K562 (cell line): ENCODE measurements around the gene FRRS1L. TPM values are rescaled to one million over a fixed set of nuclear protein-coding genes. Genes with fewer than 3 reads are reported as not detected.

Experiments used
- ARID1B ChIP-seq: fragments of 450-650 bp; IDR thresholded peaks from 2 replicates; pipeline ENCODE4 v1.6.1; 2016; ENCODE audit warnings: antibody characterized with exemption, mild to moderate bottlenecking, inconsistent platforms
- ARNT ChIP-seq, 2 experiments: fragments of 450-650 bp; IDR thresholded peaks; 2 replicates each; pipeline ENCODE4 v1.6.1; 2016; ENCODE audit warnings: mild to moderate bottlenecking in 1 of 2
- EP300 ChIP-seq: IDR thresholded peaks from 2 replicates; pipeline ENCODE4 v1.6.1; 2012; ENCODE audit warnings: low read length, improper control_type of control experiment
- FOXK2 ChIP-seq, 2 experiments: fragments of 450-650 bp; IDR thresholded peaks in 1 of 2; conservative IDR thresholded peaks in 1 of 2; 2 replicates each; pipeline ENCODE4 v1.6.1; 2016; ENCODE audit warnings: low read depth in 2 of 2, mild to moderate bottlenecking in 1 of 2
- HLTF ChIP-seq: fragments of 450-650 bp; IDR thresholded peaks from 2 replicates; pipeline ENCODE4 v1.6.1; 2016
- MAFK ChIP-seq: IDR thresholded peaks from 2 replicates; pipeline ENCODE4 v1.6.1; 2011; ENCODE audit warnings: low read length, improper control_type of control experiment
- NFE2 ChIP-seq: IDR thresholded peaks from 2 replicates; pipeline ENCODE4 v1.6.1; 2014; ENCODE audit warnings: antibody characterized with exemption, low read depth
- POLR2A ChIP-seq: fragments of 450-650 bp; conservative IDR thresholded peaks from 2 replicates; pipeline ENCODE4 v1.6.1; 2016
- RAD21 ChIP-seq, 2 experiments: fragments of 250-450 bp in 1 of 2; fragments of 450-650 bp in 1 of 2; sonication (Bioruptor Pico) in 1 of 2; formaldehyde crosslinking in 1 of 2; IDR thresholded peaks in 1 of 2; conservative IDR thresholded peaks in 1 of 2; 2 replicates each; pipeline versions ENCODE4 v1.4.0 to v1.8.0; 2020 to 2022; ENCODE audit warnings: mild to moderate bottlenecking in 2 of 2, moderate library complexity in 1 of 2
- RFX7 ChIP-seq: fragments of 250-450 bp; sonication (Bioruptor Pico); IDR thresholded peaks from 2 replicates; pipeline ENCODE4 v1.5.1; 2021; ENCODE audit warnings: mild to moderate bottlenecking
- SMARCA4 ChIP-seq: fragments of 450-650 bp; IDR thresholded peaks from 2 replicates; pipeline ENCODE4 v1.6.1; 2016
- SMARCA5 ChIP-seq: fragments of 450-650 bp; IDR thresholded peaks from 2 replicates; pipeline ENCODE4 v1.6.1; 2016
- SMARCC2 ChIP-seq: fragments of 450-650 bp; IDR thresholded peaks from 2 replicates; pipeline ENCODE4 v1.6.1; 2017; ENCODE audit warnings: antibody characterized with exemption, moderate library complexity, mild to moderate bottlenecking, low read depth
- SOX6 ChIP-seq: fragments of 450-650 bp; IDR thresholded peaks from 2 replicates; pipeline ENCODE4 v1.6.1; 2014; ENCODE audit warnings: mild to moderate bottlenecking
- SPI1 ChIP-seq: IDR thresholded peaks from 2 replicates; pipeline ENCODE4 v1.6.1; 2011; ENCODE audit warnings: low read depth, low read length, control low read depth, borderline replicate concordance
- ZKSCAN3 ChIP-seq: fragments of 250-450 bp; sonication (Bioruptor Pico); IDR thresholded peaks from 2 replicates; pipeline ENCODE4 v1.4.0; 2020
- polyA plus RNA-seq, 8 experiments: library from polyadenylated mRNA; depleted of rRNA in 4 of 8; stranded (reverse) in 5 of 8; unstranded in 3 of 8; fragments of >200 nt; fragmentation: Nextera tagmentation in 2 of 8; fragmentation: Illumina TruSeq in 1 of 8; extraction: Ambion mirVana in 2 of 8; extraction: Trizol in 1 of 8; gene quantifications; 2 replicates each; pipeline versions ENCODE4 v1.2.1 to v1.2.3, GENCODE V29; 2011 to 2014; ENCODE audit warnings: inconsistent platforms in 1 of 8, missing spikeins in 1 of 8
- total RNA-seq, 7 experiments: library from RNA; depleted of rRNA in 6 of 7; stranded (reverse); fragments of >200 nt in 6 of 7; fragmentation: Illumina TruSeq in 2 of 7; extraction: Trizol in 2 of 7; gene quantifications; 2 replicates each; pipeline versions ENCODE4 v1.2.1 to v1.2.3, GENCODE V29; 2011 to 2021; ENCODE audit warnings: low replicate concordance in 1 of 7
- TF ChIP-seq, protein P1 (sequence below), 2 experiments: fragments of 450-650 bp; IDR thresholded peaks; 2 replicates each; pipeline ENCODE4 v1.6.1; 2018; ENCODE audit warnings: mild to moderate bottlenecking in 2 of 2, low read depth in 1 of 2; ENCODE audit not compliant: partially characterized antibody in 2 of 2
- TF ChIP-seq, protein P2 (sequence below): sonication (generic); formaldehyde crosslinking; IDR thresholded peaks from 2 replicates; pipeline ENCODE4 v1.8.0; 2022; ENCODE audit warnings: missing genetic modification reagents, mild to moderate bottlenecking, borderline replicate concordance
- TF ChIP-seq, protein P3 (sequence below): fragments of 150-350 bp; conservative IDR thresholded peaks from 2 replicates; pipeline ENCODE4 v1.6.1; 2014; ENCODE audit warnings: low read length

Gene FRRS1L
- total and polyA plus RNA-seq, 9 of the 15 experiments (the other 6 are each of a cell fraction or from before 2014, with no cell fraction given), result under 0.01 to 0.04 (median 0.03) TPM; not detected in 5

DNA sequence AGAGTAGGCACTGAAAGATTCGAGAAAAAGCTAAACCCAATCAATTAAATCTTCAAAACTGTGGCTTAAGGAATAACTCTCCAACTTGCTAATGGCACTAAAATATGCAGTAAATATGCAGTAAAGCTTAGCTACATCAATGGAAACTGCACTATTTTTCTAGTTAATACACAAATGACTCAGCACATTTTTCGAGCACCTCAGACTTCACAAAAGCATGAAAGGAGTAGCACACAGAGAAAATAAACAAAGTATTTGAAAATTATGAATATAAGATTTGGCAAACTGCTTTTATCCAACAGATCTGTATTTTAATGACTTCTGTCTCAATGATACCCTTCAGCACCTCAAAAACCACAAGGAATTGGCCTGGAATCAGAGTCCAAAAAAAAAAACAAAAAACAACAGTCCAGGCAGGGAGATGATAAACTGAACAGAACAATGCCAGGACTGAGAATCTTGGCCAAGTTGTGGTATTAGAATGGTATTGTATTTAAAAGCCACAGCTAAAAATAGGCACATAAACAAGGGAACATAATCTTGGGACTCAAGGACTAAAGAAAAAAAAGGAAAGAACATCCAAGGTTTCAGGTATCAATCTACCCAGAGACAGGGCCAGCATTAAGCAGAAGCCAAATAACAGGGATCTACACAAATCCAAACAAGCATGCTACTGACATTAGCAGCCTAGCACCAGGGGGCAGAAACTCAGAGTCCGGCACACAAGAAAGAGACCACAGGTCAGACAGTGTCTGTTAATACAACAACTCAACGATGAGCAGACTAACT is 68.7 kb downstream of the FRRS1L start (continued):
- TF ChIP-seq ARID1B, result 0 out of 2 replicates have a peak, but pooled peaks have one; percentile 13
- TF ChIP-seq EP300, result 0 out of 2 replicates have a peak, but pooled peaks have one; percentile 18
- no peak for TF ChIP-seq SOX6
- 0 out of 4 replicates have a peak, but pooled peaks of 1 of the 2 experiments have one; percentile 40 for TF ChIP-seq ARNT (IDR thresholded peaks at IDR 0.05)
- TF ChIP-seq, protein P1, sequence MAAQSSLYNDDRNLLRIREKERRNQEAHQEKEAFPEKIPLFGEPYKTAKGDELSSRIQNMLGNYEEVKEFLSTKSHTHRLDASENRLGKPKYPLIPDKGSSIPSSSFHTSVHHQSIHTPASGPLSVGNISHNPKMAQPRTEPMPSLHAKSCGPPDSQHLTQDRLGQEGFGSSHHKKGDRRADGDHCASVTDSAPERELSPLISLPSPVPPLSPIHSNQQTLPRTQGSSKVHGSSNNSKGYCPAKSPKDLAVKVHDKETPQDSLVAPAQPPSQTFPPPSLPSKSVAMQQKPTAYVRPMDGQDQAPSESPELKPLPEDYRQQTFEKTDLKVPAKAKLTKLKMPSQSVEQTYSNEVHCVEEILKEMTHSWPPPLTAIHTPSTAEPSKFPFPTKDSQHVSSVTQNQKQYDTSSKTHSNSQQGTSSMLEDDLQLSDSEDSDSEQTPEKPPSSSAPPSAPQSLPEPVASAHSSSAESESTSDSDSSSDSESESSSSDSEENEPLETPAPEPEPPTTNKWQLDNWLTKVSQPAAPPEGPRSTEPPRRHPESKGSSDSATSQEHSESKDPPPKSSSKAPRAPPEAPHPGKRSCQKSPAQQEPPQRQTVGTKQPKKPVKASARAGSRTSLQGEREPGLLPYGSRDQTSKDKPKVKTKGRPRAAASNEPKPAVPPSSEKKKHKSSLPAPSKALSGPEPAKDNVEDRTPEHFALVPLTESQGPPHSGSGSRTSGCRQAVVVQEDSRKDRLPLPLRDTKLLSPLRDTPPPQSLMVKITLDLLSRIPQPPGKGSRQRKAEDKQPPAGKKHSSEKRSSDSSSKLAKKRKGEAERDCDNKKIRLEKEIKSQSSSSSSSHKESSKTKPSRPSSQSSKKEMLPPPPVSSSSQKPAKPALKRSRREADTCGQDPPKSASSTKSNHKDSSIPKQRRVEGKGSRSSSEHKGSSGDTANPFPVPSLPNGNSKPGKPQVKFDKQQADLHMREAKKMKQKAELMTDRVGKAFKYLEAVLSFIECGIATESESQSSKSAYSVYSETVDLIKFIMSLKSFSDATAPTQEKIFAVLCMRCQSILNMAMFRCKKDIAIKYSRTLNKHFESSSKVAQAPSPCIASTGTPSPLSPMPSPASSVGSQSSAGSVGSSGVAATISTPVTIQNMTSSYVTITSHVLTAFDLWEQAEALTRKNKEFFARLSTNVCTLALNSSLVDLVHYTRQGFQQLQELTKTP (IDR thresholded peaks at IDR 0.05; ENCODE audit: low read depth in 1 of 2, partially characterized antibody in 2 of 2), result peak in 1 of 2 experiments; percentile 19
- peak; percentile 68 for TF ChIP-seq SMARCA4
- TF ChIP-seq, protein P2, sequence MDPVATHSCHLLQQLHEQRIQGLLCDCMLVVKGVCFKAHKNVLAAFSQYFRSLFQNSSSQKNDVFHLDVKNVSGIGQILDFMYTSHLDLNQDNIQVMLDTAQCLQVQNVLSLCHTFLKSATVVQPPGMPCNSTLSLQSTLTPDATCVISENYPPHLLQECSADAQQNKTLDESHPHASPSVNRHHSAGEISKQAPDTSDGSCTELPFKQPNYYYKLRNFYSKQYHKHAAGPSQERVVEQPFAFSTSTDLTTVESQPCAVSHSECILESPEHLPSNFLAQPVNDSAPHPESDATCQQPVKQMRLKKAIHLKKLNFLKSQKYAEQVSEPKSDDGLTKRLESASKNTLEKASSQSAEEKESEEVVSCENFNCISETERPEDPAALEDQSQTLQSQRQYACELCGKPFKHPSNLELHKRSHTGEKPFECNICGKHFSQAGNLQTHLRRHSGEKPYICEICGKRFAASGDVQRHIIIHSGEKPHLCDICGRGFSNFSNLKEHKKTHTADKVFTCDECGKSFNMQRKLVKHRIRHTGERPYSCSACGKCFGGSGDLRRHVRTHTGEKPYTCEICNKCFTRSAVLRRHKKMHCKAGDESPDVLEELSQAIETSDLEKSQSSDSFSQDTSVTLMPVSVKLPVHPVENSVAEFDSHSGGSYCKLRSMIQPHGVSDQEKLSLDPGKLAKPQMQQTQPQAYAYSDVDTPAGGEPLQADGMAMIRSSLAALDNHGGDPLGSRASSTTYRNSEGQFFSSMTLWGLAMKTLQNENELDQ (CRISPR knock-in tag), result no peak
- no peak for TF ChIP-seq ZKSCAN3 (CRISPR knock-in tag)
- no peak for TF ChIP-seq SPI1
- peak; percentile 95 for TF ChIP-seq NFE2
- 0 out of 2 replicates have a peak, but pooled peaks have one; percentile 51 for TF ChIP-seq HLTF
- peak; percentile 19 to 59; a peak in 3 of 4 replicates for TF ChIP-seq RAD21 (CRISPR knock-in tag; conservative IDR thresholded peaks at IDR 0.05 in 1 of 2, IDR thresholded peaks at IDR 0.05 in 1 of 2)
- peak; percentile 91 for TF ChIP-seq MAFK
- TF ChIP-seq SMARCA5, result peak; percentile 56; the same call in 1 of the 2 replicates
- TF ChIP-seq RFX7 (CRISPR knock-in tag), result no peak
- TF ChIP-seq POLR2A, result no peak
- TF ChIP-seq FOXK2 (conservative IDR thresholded peaks at IDR 0.05 in 1 of 2, IDR thresholded peaks at IDR 0.05 in 1 of 2; ENCODE audit: low read depth in 2 of 2), result peak; percentile 21 to 46; a peak in 2 of 4 replicates
- TF ChIP-seq SMARCC2, result 0 out of 2 replicates have a peak, but pooled peaks have one; percentile 29
- TF ChIP-seq, protein P3, sequence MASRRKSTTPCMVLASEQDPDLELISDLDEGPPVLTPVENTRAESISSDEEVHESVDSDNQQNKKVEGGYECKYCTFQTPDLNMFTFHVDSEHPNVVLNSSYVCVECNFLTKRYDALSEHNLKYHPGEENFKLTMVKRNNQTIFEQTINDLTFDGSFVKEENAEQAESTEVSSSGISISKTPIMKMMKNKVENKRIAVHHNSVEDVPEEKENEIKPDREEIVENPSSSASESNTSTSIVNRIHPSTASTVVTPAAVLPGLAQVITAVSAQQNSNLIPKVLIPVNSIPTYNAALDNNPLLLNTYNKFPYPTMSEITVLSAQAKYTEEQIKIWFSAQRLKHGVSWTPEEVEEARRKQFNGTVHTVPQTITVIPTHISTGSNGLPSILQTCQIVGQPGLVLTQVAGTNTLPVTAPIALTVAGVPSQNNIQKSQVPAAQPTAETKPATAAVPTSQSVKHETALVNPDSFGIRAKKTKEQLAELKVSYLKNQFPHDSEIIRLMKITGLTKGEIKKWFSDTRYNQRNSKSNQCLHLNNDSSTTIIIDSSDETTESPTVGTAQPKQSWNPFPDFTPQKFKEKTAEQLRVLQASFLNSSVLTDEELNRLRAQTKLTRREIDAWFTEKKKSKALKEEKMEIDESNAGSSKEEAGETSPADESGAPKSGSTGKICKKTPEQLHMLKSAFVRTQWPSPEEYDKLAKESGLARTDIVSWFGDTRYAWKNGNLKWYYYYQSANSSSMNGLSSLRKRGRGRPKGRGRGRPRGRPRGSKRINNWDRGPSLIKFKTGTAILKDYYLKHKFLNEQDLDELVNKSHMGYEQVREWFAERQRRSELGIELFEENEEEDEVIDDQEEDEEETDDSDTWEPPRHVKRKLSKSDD, result no peak
